CD14-positive monocyte (primary cell): ENCODE data around the gene TRAK2. TPM values are rescaled to one million over a fixed set of nuclear protein-coding genes. Genes with fewer than 3 reads are reported as not detected.

ENCODE experiments used
- DNase-seq, 3 donors: peaks; one replicate each; pipeline ENCODE4 v3.0.0-alpha.2; 2011 to 2022
- H2AFZ ChIP-seq: 2 replicates; pipeline ENCODE4 v1.6.0; 2012; ENCODE audit warnings: mild to moderate bottlenecking, low read depth, low read length, inconsistent platforms; ENCODE audit not compliant: insufficient read depth, poor library complexity, severe bottlenecking
- H3K27ac ChIP-seq, 2 donors: 1 replicate in 1 of 2; 2 replicates in 1 of 2; pipeline ENCODE4 v1.5.1; 2012 to 2013; ENCODE audit warnings: low read length in 2 of 2, control low read depth in 1 of 2, inconsistent platforms in 1 of 2, low read depth in 1 of 2, mild to moderate bottlenecking in 1 of 2
- H3K27me3 ChIP-seq, 2 donors: one replicate each; pipeline versions ENCODE4 v1.6.0 to v1.6.1; 2011 to 2013; ENCODE audit warnings: low read length in 2 of 2; ENCODE audit not compliant: control insufficient read depth in 2 of 2, insufficient read depth in 2 of 2
- H3K36me3 ChIP-seq, 2 donors: replicated peaks in 1 of 2; 1 replicate in 1 of 2; 2 replicates in 1 of 2; pipeline versions ENCODE4 v1.5.1 to v1.6.1; 2012 to 2013; ENCODE audit warnings: low read length in 2 of 2, control low read depth in 1 of 2, inconsistent platforms in 1 of 2, mild to moderate bottlenecking in 1 of 2; ENCODE audit not compliant: insufficient read depth in 2 of 2, control insufficient read depth in 1 of 2
- H3K4me1 ChIP-seq, 2 donors: 1 replicate in 1 of 2; 2 replicates in 1 of 2; pipeline versions ENCODE4 v1.5.1 to v1.6.1; 2012 to 2013; ENCODE audit warnings: low read length in 2 of 2, control low read depth in 1 of 2, inconsistent platforms in 1 of 2, mild to moderate bottlenecking in 1 of 2, moderate library complexity in 1 of 2; ENCODE audit not compliant: insufficient read depth in 2 of 2, control insufficient read depth in 1 of 2
- H3K4me2 ChIP-seq: replicated peaks from 2 replicates; pipeline ENCODE3; 2012; ENCODE audit warnings: low read length, moderate library complexity, mild to moderate bottlenecking; ENCODE audit not compliant: poor library complexity, severe bottlenecking; ENCODE audit errors: extremely low read depth
- H3K4me3 ChIP-seq, 3 experiments: fragments of 200-600 bp in 1 of 3; sonication (generic) in 1 of 3; replicated peaks in 1 of 3; 1 replicate in 2 of 3; 2 replicates in 1 of 3; pipeline ENCODE4 v1.5.1; 2011 to 2013; ENCODE audit warnings: low read length in 3 of 3, mild to moderate bottlenecking in 3 of 3, control low read depth in 2 of 3, low read depth in 2 of 3, inconsistent platforms in 1 of 3, moderate library complexity in 1 of 3
- H3K79me2 ChIP-seq: 2 replicates; pipeline ENCODE4 v1.6.0; 2012; ENCODE audit warnings: mild to moderate bottlenecking, control low read depth, inconsistent platforms, low read length, moderate library complexity; ENCODE audit not compliant: insufficient read depth
- H3K9ac ChIP-seq: 2 replicates; pipeline ENCODE4 v1.6.0; 2017; ENCODE audit warnings: low read length, mild to moderate bottlenecking; ENCODE audit not compliant: insufficient read depth, poor library complexity, severe bottlenecking
- H3K9me3 ChIP-seq, 2 donors: replicated peaks in 1 of 2; 1 replicate in 1 of 2; 2 replicates in 1 of 2; pipeline versions ENCODE4 v1.5.1 to v1.6.1; 2012 to 2013; ENCODE audit warnings: low read length in 2 of 2, control low read depth in 1 of 2; ENCODE audit not compliant: control insufficient read depth in 1 of 2, insufficient read depth in 1 of 2
- H4K20me1 ChIP-seq: 2 replicates; pipeline ENCODE4 v1.6.0; 2012; ENCODE audit warnings: mild to moderate bottlenecking, low read length, control low read depth, moderate library complexity; ENCODE audit not compliant: insufficient read depth
- H3K27ac Mint-ChIP-seq, 7 donors: one replicate each; pipeline ENCODE4 v1.8.0; 2020; ENCODE audit warnings: mild to moderate bottlenecking in 7 of 7, mixed read lengths in 7 of 7, moderate library complexity in 6 of 7, inconsistent platforms in 2 of 7
- H3K27me3 Mint-ChIP-seq, 3 donors: one replicate each; pipeline ENCODE4 v1.8.0; 2021 to 2022; ENCODE audit warnings: low read depth in 3 of 3, mild to moderate bottlenecking in 3 of 3, mixed read lengths in 3 of 3, moderate library complexity in 3 of 3, inconsistent platforms in 1 of 3
- H3K36me3 Mint-ChIP-seq, 2 donors: one replicate each; pipeline ENCODE4 v1.8.0; 2020; ENCODE audit warnings: mixed read lengths in 2 of 2, inconsistent platforms in 1 of 2, mild to moderate bottlenecking in 1 of 2
- H3K4me1 Mint-ChIP-seq: one replicate; pipeline ENCODE4 v1.8.0; 2020; ENCODE audit warnings: mild to moderate bottlenecking, mixed read lengths
- H3K4me3 Mint-ChIP-seq, 2 donors: one replicate each; pipeline ENCODE4 v1.8.0; 2020; ENCODE audit warnings: mild to moderate bottlenecking in 2 of 2, mixed read lengths in 2 of 2, moderate library complexity in 1 of 2
- H3K9me3 Mint-ChIP-seq, 7 donors: one replicate each; pipeline ENCODE4 v1.8.0; 2020 to 2022; ENCODE audit warnings: mixed read lengths in 7 of 7, mild to moderate bottlenecking in 6 of 7, moderate library complexity in 6 of 7, inconsistent platforms in 2 of 7
- CTCF ChIP-seq: fragments of 200-600 bp; IDR thresholded peaks from one replicate; pipeline ENCODE4 v1.8.0; 2022; ENCODE audit warnings: antibody characterized with exemption, mild to moderate bottlenecking
- WGBS: methylation state at CpG from one replicate; pipeline ENCODE4 v1.1.5; 2013; ENCODE audit warnings: missing lambda C conversion rate; ENCODE audit not compliant: insufficient coverage; 5-methylcytosine and 5-hydroxymethylcytosine counted together
- intact Hi-C, 2 donors: fragments of 100-400 bp; cut with micrococcal nuclease; formaldehyde crosslinking; loops; one replicate each; pipeline versions ENCODE4 v1.15.0 to v1.15.1; 2023
- polyA plus RNA-seq, 3 donors: library from polyadenylated mRNA; depleted of rRNA in 1 of 3; unstranded in 2 of 3; stranded (reverse) in 1 of 3; fragments of 300-500 nt in 2 of 3; fragments of >200 nt in 1 of 3; fragmentation: Illumina TruSeq in 2 of 3; gene quantifications; 1 replicate in 2 of 3; 2 replicates in 1 of 3; pipeline ENCODE4 v1.2.3, GENCODE V29; 2012 to 2021

TRAK2 gene
- polyA plus RNA-seq, 3 donors = 7.6 to 16.8 (median 15.3) TPM

GRCh38 chr2:201343559-201343958 is 107.7 kb downstream of the TRAK2 start:
- Histone ChIP-seq H3K4me1 (no peaks in the 10 kb centered on the region), H3K9ac (no peak overlapping the region), H4K20me1 (no peaks in the 10 kb centered on the region), H3K36me3 (peaks cover 0 to 8% of the 10 kb centered on the region in 2 donors), H3K27ac (no peak overlapping the region), H3K9me3 (peaks cover 0 to 4% of the 10 kb centered on the region in 2 donors), H3K27me3 (no peaks in the 10 kb centered on the region), H2AFZ (no peak overlapping the region), H3K4me3 (no peak overlapping the region), H3K4me2 (no peak overlapping the region), H3K79me2 (no peaks in the 10 kb centered on the region)
- no peaks in the 10 kb centered on the region for H3K4me1 Mint-ChIP-seq
- peaks cover 0 to 16% (median 2%) of the 10 kb centered on the region in 7 donors for H3K9me3 Mint-ChIP-seq
- H3K36me3 Mint-ChIP-seq = peaks cover 7 to 14% of the 10 kb centered on the region in 2 donors
- H3K4me3 Mint-ChIP-seq = no peak overlapping the region
- no peak for DNase-seq
- intact Hi-C loops = no loop called here
- peaks cover 0 to 3% (median 0%) of the 10 kb centered on the region in 3 donors for H3K27me3 Mint-ChIP-seq
- WGBS = 100% methylated on average over 1 of the region's 2 CpGs
- no peak for TF ChIP-seq CTCF
- no peak overlapping the region for H3K27ac Mint-ChIP-seq

DNA sequence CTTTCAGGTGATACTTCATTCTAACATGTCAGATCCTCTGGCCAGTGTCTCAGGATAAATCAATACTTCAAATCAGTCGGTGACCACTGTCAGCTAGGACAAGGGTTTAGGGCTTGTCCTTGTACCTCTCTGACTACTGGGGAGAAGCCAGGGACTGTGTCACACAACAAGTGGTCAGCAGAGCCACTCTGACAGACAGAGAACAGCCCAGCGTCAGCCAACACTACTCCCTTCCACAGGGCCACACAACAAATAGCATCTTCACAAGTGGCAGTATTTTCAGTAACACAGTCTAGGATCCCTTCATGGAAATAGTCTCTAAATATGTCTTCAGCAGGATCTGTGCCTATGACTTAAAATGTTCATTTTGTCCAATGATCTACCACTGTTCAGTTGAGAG is 108.3 kb downstream of the TRAK2 start:
- H3K9me3 Mint-ChIP-seq = peaks cover 0 to 17% (median 2%) of the 10 kb centered on the region in 7 donors
- H3K79me2 ChIP-seq = no peaks in the 10 kb centered on the region
- no peaks in the 10 kb centered on the region for H3K27me3 ChIP-seq
- TF ChIP-seq CTCF = no peak
- peaks cover 0 to 4% of the 10 kb centered on the region in 2 donors for H3K9me3 ChIP-seq
- 83% methylated on average over 1 of the region's 2 CpGs for WGBS
- H3K4me3 ChIP-seq = no peak overlapping the region
- H3K36me3 Mint-ChIP-seq = peaks cover 7 to 14% of the 10 kb centered on the region in 2 donors
- H2AFZ ChIP-seq = no peak overlapping the region
- no peaks in the 10 kb centered on the region for H3K4me1 Mint-ChIP-seq
- H3K4me2 ChIP-seq = no peak overlapping the region
- no peak overlapping the region for H3K4me3 Mint-ChIP-seq
- H3K27ac Mint-ChIP-seq = no peak overlapping the region
- intact Hi-C loops = no loop called here
- no peak overlapping the region for H3K9ac ChIP-seq
- peaks cover 0 to 3% (median 0%) of the 10 kb centered on the region in 3 donors for H3K27me3 Mint-ChIP-seq
- H4K20me1 ChIP-seq = no peaks in the 10 kb centered on the region
- no peak overlapping the region for H3K27ac ChIP-seq
- peaks cover 0 to 6% of the 10 kb centered on the region in 2 donors for H3K36me3 ChIP-seq
- no peaks in the 10 kb centered on the region for H3K4me1 ChIP-seq
- no peak for DNase-seq
